IPS-18c (cell line): Measurements from ENCODE around the gene CELF2.
"Not testable (repeated sequence)": the region's sequence is repeated elsewhere in the genome, so short reads cannot be mapped to it uniquely, and the experiment has no call there.

Source experiments
- H3K4me3 ChIP-seq: 2 replicates; pipeline ENCODE4 v1.7.0; 2013; ENCODE audit warnings: low read depth, mild to moderate bottlenecking, low read length, moderate library complexity; ENCODE audit not compliant: insufficient read depth
- H3K9me3 ChIP-seq: one replicate; pipeline ENCODE4 v1.6.1; 2013; ENCODE audit warnings: mild to moderate bottlenecking, low read length, moderate library complexity; ENCODE audit not compliant: control insufficient read depth, insufficient read depth

CELF2 gene

DNA sequence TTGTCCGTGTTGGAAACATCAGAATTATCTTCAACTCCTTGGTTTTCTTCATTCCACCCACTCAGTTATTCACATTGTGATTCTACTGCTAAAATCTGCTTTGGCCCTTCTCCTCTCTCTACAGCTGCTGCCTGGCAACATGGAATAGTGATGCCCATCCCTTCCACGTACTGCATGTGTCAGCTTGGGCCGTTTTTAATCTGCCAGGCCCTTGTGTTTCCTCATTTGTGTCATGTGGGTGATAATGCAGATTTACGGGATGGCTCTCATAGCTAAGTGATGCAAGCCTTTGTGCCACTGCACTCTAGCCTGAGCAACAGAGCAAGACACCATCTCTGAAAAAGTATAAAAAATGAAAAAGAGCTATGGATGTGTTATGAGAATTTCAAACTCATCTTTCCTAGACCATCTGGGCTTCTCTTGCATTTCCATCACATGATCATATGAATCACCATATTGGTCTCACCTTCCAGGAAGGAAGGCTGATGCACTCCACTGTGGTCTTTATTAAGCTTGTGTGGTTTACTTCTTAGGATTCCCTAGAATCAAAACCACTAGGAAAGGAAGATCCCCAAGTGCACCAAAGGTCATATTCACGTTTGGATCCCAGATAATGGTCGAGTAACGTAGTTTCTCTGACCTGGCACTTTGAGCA is 20.6 kb upstream of the CELF2 start:
- peaks cover 2% of the 10 kb centered on the region for H3K9me3 ChIP-seq
- H3K4me3 ChIP-seq: no peak overlapping the region

DNA sequence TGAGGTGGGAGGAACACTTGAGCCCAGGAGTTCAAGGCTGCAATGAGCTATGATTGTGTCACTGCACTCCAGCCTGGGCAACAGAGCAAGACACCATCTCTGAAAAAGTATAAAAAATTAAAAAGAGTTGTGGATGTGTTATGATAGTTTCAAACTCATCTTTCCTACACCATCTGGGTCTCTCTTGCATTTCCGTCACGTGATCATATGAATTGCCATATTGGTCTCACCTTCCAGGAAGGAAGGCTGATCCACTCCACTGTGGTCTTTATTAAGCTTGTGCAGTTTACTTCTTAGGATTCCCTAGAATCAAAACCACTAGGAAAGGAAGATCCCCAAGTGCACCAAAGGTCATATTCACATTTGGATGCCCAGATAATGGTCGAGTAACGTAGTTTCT is 18.2 kb upstream of the CELF2 start:
- H3K4me3 ChIP-seq, H3K9me3 ChIP-seq: not testable (repeated sequence)

DNA sequence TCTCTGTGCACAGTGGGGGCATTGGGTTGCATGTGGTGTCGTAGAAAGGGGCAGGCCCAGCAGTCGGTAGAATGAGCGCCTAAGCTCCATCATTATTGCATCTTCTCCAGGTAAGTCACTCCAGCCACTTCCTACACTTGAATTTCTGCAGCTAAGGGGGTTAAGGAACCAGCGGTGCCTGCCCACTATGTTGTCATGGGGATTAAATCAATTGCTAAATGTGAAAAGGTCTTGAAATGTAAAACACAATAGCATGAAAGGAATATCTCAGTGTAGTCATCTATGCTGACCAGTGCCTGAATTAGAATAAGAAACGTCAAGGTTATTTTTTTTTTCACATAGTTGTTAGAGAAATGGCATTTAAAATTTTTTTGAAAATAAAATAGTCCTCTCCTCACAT is 15.2 kb upstream of the CELF2 start:
- Histone ChIP-seq H3K9me3 (no peaks in the 10 kb centered on the region), H3K4me3 (no peak overlapping the region)

DNA sequence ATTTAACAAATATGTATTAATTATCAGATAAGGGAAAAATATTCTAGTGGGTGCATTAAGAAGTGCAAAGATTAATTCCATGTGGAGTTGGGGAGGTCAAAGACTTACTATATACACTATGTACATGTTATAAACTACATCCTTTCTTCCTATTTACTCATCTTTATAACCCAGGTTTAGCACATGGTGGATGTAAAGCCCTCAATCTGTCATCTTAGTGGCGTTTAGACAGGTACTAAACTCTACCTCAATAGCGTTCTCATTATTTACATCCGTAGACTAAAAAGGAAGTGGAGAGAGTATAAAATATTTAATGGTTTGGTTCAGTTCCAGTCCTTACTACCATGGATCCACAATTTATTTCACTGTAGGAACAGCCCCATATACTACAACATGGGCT is 14.8 kb upstream of the CELF2 start:
- Histone ChIP-seq H3K4me3 (no peak overlapping the region), H3K9me3 (no peaks in the 10 kb centered on the region)

- H3K4me3 ChIP-seq: no peak overlapping the region
- no peaks in the 10 kb centered on the region for H3K9me3 ChIP-seq
Measured at GRCh38 chr10:11003679-11004078, 14.0 kb upstream of the CELF2 start.

- Histone ChIP-seq H3K9me3 (no peaks in the 10 kb centered on the region), H3K4me3 (no peak overlapping the region)
Measured at GRCh38 chr10:11004144-11005077, 13.3 kb upstream of the CELF2 start.

DNA sequence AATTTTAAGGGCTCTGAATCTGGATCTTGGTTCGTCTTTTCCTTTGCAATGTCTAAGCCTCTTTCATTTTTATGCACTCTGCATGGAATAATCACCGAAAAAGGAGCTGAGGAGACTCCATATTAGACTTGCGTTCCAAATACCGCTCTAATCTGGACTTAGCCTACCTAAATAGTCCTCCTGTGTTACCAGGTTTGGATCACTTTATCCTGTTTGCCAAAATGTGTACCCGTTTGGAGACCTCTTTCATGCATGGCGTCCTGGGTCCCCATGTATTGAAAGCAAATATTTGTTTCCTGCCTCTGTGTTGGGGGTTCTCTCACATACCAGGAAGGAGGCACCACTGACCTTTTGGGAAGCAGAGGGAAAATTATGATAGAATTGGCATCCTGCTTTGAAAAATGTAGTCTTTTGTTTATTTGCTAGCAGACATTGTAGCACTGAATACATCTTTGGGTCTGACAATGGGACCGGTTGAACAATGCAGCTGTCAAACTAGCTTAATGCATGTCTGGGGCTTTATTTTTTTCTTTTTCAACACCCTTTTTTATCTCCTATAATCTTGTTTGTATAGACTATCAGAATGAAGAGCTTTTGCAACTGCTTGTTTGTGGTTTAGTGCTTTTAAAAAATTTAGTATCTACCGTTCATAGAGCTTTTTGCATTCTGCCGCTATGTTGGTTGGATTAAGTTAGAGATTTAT is 11.8 kb upstream of the CELF2 start:
- Histone ChIP-seq H3K9me3 (no peaks in the 10 kb centered on the region), H3K4me3 (no peak overlapping the region)

DNA sequence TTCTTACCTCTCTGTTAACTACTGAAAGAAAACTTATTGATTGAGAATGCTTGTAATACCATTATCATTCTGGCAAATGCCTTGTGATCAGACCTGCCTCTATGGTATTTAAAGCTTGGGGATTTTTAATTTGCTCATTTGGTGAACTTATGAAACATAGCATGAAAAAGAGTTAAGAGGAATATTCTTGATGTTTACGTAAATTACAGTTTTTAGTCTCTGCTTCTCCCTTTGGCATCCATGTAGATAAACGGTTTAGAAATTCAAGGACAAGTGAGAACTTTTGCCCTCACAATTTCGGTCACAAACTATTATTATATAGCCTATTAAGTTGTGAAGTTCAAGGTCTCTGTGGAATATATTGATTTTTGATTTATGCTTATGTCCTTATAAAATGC is 11.2 kb upstream of the CELF2 start:
- Histone ChIP-seq H3K9me3 (no peaks in the 10 kb centered on the region), H3K4me3 (no peak overlapping the region)

- no peak overlapping the region for H3K4me3 ChIP-seq
- H3K9me3 ChIP-seq: no peaks in the 10 kb centered on the region
Measured at GRCh38 chr10:11007476-11008020, 10.1 kb upstream of the CELF2 start.

GRCh38 chr10:11009471-11010308 is 8.0 kb upstream of the CELF2 start:
- H3K9me3 ChIP-seq: no peaks in the 10 kb centered on the region
- H3K4me3 ChIP-seq: no peak overlapping the region

DNA sequence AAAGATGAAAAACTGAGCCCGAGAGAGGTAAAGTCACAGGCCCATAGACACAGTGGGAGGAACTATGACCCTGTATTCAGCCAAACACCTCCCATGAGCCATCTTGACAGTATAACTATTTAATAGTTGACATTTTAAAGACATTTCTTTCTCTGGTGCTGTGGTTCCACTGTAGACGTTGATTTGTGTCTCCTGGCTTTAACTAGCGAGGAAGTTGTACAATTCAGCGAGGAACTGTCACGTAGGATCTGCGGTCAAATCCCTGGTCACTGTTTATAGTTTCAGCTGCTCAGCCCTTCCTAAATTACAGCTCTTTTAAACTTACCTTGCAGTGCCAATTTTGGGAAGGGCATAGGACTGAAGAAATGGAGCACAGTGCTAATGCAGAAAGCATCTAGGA is 7.1 kb upstream of the CELF2 start:
- H3K9me3 ChIP-seq: no peaks in the 10 kb centered on the region
- no peak overlapping the region for H3K4me3 ChIP-seq

- Histone ChIP-seq H3K9me3 (no peaks in the 10 kb centered on the region), H3K4me3 (no peak overlapping the region)
Measured at GRCh38 chr10:11011436-11011835, 6.2 kb upstream of the CELF2 start.

- H3K4me3 ChIP-seq: no peak overlapping the region
- H3K9me3 ChIP-seq: no peaks in the 10 kb centered on the region
Measured at GRCh38 chr10:11011984-11012383, 5.7 kb upstream of the CELF2 start.

GRCh38 chr10:11012421-11013295 is 5.0 kb upstream of the CELF2 start:
- Histone ChIP-seq H3K9me3 (no peaks in the 10 kb centered on the region), H3K4me3 (no peak overlapping the region)

- Histone ChIP-seq H3K4me3 (no peak overlapping the region), H3K9me3 (no peaks in the 10 kb centered on the region)
Measured at GRCh38 chr10:11013836-11014235, 3.8 kb upstream of the CELF2 start.
